ENCODE data around the gene SOS1.

DNA sequence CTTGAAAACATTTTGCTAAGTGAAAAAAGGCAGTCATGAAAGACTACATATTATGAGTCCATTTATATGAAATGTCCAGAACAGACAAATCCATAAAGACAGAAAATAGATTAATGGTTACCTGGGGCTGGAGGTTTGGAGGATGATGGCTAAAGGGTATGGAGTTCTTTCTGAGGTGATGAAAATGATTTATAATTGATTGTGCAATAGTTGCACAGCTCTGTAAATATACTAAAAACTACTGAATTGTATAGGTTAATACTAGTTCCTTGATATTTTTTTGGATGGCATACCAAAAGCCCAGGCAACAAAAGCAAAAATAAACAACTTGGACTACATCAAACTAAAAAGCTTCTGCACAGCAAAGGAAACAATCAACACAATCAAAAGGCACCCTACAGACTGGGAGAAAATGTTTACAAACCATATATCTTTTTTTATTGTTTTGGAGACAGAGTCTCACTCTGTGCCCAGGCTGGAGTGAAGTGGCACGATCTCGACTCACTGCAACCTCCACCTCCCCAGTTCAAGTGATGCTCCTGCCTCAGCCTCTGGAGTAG, 21.5 kb downstream of the SOS1 start:
- TF ChIP-seq CTCF (IDR thresholded peaks at IDR 0.05) (no peak), POLR2A (IDR thresholded peaks at IDR 0.05) (no peak)
